ENCODE measurements around the gene RNF39.

RNF39 gene

DNA sequence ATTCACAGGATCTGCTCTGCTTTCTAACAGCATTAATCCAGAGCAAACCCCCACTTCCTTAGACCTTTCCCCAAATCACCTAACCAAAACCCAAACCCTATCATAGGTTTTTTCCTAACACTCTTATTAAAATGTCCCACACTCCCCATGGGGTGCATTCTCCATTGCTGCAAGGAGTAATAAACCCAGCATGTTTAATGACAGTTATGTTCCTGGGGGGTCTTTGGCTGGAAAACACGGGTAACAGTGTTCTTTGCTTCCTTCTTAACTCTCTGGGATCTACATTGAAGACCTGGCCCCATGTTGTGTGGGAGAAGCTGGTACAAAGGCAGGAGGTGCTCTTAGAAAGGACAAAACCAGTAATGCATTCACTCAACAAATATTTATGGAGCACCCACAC is 21.3 kb upstream of the RNF39 start:
- DNase-seq = no peak

DNA sequence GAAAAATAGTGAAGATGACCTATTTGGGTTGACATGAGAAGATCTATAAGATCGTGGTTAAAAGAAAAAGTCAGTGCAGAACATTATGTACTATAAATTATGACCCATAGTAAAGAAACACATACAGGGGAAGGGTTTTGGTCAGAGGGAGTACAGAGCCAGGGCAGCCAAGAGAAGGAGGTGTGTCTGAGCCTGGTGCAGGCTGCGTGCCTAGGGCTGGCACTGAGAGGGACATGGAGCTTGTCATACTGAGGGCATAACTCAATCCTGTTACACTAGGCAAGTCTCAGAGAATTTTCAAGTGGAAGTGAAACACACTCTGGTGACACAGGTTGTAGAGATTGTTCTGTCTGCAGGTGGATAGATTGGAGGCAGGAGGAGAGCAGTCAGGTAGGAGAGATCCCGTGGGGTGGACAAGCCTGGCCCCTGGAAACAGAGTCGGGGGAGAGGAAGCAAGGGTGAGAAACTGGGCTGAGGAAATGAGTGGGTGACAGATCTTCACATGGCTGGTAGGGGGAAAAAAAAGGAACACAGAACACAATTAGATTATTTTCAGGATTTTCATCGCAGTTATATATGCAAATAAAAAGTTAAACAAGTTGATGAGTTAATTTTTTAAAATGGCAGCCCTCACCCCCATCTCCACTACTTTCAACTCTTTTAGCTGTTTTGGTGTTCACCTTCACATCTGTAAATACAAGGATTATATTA is 18.5 kb upstream of the RNF39 start:
- DNase-seq = peak; percentile 30

DNA sequence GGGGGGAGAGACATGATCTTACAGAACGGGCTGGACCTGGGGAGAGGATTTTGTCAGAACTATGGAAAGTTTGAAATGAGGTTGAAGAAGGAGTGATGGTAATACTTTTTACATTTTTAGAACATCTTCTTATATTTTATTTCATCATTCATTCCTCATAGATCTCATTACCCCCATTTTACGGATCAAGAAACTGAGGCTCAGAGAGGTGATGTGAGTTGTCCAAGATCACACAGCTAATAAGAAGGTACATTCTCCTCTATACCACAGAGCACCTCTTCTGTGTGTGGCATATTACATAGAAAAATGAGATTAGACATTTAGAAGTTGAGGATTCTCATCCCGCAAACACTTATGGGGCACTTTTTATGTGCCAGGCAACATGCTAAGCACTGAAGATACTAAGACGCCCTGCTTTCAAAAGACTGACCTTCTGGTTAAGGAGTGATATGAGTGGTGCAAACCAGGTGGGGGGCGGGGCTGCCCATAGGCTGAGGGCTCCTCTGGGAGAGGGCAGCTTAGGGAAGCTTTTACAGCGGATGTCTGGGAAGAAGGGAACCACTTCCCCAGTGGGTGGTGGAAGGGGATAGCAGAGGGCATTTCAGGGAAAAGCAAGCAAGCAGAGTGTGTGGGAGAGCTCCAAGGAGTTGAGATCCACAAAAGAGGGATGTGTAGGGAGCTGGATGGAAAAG is 17.4 kb upstream of the RNF39 start:
- no peak for DNase-seq

DNA sequence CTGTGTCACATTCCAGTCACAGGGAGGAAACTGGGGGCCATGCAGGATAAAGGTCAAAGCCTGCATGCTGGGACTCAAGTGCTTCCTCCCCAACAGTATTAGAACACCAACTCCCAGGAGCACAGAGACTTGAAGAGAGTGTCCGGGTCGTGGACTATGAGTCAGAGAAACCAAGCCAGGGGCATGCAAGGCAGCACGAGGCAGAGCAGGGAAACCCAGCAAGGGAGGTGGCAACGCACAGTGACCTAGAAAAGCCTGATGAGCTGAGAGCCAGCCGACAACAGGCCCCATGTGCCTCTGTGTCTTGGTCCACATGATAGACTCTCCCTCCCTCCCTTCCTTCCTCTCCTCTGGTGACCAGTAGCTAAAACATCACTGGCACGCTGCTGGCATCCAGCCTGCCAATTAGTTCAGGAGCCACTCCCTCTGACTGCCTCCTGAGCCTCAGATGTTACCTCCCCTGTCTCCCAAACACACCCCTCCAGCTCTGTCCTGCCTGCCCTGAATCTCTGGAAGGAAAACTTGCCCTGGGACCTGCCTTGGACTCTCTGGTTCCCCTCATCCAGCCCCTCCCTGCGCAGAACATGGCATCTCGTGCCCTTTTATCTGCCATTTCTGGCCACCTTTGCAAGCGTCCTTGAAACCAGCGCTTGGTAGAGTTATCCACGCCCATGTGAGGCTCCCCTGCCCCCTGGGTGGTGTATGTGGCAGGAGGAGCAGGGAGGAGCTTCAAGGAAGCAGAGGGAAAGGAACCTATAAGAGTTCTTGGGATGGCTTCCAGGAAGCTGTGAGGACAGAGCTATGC is 16.2 kb upstream of the RNF39 start:
- peak; percentile 80 for DNase-seq

DNA sequence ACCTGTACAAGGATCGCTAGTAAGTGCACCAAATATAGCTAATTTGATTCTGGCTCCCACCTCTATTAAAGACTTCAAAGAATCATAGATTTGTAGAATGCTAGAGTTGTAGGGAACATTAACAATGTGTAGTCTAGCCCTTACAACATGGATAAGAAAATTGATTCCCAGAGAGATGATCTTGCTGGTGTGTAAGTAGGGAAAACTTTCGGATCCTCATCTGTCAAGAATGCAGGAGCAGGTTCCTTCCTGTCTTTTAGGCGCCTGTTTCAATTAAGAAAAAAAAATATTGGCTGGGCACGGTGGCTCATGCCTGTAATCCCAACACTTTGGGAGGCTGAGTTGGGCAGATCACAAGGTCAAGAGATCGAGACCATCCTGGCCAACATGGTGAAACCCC is 12.3 kb upstream of the RNF39 start:
- no peak for DNase-seq

DNA sequence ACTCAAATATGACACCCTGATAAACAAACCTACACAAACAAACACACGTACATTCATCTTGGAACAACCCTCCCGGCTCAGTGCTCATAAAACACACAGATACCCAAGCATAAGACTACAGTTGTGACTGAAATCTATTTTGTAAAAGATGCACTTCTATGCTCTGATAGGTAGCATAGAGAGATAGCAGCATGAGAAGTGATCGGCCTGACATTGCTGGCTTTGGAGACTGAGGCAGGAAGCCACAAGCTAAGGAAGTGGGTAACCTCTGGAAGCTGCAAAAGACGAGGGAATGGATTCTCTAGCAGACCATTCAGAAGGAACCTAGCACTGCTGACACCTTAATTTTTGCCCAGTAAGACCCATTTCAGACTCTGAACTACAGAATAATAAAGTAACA is 1.6 kb upstream of the RNF39 start:
- no peak for DNase-seq

DNA sequence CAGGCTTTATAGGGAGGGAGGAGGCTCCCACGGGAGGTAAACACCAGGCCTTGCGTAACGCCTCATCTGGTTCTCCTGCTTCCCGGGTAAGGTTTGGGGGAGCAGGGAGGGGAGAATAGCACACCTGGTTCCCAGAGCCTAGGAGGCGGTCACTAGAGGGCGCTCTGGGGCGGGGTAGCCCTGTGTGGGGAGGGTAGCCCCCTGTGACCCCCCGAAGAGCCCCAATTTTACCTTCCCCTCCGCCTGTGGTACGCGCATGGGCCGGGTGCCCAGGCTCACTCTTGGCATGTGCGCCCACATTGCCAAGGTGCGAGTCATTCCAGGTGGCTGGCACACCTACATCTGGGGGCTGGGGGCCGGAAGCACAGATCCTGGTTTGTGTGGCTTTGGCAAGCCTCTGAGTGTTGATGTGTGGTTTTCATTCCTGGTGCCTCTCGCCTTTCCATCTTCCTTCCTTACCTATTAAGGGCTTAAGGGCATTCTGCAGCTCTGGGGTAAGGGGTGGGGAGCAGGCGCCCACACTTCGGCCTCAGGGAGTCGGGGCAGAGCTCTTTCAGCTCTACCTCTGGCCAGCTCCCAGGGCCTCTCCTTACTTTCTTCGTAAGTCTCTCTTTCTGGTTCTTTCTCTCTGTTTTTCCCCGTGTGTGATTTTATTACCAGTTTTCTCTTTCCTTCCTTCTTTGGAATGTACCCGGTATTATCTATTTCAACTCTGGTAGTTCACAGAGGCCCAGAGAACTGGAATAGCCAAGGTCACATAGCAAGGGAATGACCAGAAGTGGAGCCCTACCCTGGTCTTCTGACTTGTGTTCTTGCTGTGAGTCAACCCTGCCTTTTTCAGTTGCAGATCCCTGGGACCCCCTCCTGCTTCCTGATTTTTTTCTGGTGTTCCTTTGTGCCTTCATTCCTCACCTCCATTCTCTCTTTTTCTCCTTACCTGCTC is 492 bp upstream of the RNF39 start:
- DNase-seq = no peak

DNA sequence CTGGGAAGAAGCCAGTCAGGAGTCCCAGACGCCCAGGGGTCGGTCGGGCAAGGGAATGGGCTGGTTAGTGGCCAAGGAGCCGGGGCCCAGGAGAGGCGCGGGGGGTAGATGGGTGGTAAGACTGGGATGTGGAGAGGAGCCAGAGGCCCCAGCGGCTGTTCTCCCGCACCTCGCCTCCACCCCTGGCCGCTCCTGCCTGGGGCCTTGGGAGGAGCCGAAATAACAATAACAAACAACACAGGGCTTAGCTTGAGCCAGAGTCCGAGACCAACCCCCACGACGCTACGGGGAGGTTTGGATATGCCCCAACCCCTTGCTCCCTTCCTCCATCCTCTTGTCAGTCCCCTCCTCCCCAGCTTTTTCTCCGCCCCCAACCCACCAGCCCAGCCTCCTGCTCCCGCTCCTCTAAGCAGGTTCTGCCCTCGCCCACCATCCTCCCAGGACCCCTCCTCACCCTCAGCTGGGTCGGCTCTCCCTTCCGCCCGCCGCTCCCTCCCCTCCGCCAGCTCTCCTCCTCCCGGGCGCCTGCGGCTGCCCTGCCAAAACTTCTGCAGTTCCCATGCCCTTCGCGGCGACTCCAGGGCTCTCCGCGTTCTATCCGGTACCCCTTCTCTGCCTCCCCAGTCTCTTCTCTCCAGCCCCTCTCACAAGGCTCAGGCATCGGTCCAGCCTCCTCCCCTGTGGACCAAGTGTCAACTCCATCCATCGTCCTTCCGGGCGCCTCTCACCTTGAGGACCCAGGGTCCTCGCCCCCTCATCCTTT is 1.1 kb downstream of the RNF39 start:
- DNase-seq = no peak

DNA sequence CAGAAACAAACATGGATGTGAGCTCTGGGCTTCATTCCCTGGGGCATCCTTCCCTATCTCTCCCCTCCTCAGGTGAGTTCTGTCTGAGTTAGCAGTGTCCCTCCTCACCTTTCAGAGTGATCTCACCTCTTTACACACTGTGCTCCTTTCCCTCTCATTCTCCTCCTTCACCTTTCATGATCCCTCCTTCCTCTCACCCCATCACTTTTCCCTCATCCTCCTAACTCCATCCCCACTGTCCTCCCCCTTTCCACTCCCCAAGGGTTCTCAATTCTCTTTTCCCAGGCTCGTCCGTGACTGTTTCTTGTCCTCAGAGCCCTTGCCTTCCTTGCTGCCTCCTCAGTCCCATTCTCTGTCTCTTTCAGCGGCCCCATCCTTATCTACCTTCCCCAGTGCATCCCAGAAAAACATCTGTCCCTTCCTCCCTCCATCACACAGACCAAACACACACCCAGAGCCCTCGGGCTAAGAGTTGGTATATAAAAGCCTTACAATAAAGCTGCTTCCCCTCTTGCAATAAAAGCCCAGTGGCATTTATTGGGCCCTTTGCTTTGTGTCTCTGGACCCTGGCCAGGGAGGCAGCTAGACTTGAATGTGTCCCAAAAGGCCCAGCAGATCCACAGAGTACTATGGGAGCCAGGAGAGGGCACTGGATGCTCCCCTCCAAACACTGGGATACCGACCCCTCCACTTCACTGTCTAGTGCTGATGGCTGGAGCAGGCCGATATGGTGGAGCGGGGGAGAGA is 1.9 kb downstream of the RNF39 start:
- no peak for DNase-seq

DNA sequence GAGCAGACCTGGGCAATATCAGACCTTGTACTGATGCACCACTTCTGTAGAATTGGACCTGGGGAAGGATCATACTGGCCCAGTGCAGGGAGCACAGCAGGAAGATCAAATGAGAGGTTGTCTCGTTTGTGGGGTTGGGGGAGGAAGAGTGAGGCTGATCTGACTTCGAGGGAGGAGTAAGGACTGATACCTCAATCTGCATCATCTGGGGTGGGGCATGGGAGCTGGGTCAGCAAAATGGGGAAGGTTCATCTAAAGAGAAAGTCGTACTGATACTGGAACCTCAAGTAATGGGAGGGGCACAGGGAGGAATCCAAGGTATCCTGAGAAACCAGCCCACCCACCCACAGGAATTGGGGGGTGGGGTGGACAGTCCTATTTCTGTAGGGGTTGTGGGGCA is 3.7 kb downstream of the RNF39 start:
- DNase-seq = no peak

DNA sequence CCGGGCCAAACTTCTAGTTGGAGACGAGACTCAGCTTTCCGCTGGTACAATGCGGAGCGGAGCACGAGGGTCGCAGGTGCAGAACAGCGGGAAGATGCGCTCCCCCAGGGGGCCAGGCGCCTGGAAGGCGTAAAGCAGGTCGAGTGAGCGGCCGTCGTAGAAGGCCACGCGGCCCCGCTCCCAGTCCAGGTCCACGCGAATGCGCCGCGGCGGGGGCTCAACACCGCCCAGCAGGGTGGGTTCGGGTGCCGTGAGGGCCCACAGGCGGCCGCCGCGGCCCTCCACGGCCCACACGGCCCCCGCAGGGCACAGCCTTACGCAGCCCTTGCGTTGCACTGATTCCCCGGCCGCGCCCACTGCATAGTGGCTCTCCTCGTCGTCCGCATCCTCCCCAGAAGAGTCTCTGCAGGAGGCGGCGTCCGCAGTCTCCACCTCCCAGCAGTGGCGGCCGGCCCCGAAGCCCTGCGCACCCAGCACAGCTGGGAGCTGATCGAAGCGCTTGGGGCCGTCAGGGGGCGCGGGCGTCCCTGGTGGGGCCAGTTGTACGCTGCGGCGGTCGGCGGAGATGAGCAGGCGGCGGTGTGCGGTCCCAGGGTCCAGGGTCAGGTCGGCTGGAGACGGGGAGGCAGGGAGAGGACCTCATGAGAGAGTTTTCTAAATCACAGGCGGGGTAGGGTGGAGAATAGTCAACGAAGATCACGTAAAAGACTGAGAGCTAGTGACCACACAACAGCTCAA is 4.3 kb downstream of the RNF39 start:
- no peak for DNase-seq

DNA sequence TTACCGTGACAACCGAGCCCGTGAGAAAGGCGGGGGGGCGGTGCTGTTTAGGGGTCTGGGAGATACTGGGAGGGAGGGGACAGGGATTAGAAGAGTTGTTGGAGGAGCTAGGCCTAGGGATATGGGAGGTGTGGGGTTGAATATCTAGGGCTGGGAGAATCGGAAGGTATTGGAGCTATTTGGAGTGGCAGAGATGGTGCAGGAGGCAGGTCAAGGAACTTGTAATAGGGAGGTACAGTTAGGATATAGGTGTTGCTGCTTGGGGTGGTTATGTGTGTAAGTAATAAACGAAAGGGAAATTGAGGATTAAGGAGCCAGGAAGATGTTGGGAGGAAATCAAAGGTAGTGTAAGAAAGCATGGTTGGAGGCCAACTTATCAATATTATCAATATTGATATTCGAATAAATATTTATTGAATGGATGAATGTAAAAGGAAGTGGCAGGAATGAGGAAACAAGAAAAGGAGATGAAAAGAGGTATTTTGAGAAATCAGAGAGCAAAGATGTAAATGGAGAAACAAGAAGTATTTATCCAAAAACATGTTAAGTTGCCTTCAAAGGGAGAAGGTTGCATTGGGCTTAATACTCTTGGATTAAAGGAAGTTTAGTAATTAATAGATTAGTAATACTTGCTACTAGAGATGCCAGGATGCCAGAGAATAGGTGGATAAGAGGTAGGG is 8.0 kb downstream of the RNF39 start:
- DNase-seq = no peak

DNA sequence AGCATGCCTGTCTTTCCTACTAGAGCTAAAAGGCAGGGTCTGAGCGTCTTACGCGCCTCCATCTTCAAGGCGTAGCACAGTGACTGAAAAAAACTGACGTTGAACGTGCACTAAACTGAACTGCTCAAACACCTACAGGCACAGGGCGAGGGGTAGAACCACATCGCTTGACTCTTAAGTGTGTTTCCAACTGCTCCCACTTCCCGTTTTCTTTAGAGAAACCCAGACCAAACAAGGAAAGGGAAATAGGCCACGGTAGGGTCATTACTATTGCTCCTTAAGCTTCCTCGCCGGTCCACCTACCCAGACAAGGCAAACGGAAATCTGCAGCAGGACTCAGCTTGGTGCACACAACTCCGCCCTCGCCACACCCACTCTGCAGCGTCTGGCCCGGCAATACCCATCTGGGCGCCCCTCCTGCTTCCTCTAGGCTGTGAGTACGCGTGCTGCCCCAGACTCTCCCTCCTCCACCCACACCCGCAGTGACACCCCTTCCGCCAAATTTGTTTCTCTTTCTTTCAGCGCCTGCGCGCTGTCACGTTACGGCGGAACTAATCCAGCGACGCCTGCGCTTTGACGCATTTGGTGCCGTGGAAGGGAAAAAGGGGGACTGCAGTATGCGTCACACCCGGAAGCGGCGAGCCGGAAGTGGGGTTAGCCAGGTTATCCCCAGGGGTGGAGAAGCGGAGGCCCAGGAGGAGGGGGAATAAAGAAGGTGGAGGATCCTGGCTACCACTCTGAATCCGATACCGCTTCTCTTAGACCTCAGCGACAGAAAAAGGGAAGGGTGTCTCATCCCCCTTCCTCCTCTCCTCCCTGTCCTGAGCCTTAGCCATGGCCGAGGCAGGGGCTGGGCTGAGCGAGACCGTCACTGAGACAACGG is 8.8 kb downstream of the RNF39 start, which contains the start of gene PPP1R11:
Gene PPP1R11, plus strand, starts transcription at position 622 of the 883 bp plus-strand sequence. Its CDS starts 213 bp downstream, at position 835.
- DNase-seq = peak; percentile 99

DNA sequence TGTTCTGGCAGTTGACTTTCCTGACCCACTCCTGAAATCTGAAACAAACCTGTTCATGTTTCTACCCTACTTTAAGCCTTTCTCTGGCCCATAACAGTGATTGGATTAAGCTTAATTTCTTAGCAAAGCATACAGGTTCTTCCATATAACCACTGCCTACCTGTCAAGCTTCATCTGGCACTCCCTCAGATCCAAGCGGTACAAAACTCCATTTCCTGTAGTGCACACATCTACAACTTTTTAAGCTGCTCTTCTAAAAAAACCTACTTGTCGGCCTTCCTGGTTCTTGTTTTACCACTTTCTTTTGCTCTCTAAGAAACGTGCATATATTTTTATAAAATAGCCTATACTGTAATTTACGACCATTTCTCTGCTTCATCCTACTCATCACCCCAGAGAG is 9.5 kb downstream of the RNF39 start:
- no peak for DNase-seq

DNA sequence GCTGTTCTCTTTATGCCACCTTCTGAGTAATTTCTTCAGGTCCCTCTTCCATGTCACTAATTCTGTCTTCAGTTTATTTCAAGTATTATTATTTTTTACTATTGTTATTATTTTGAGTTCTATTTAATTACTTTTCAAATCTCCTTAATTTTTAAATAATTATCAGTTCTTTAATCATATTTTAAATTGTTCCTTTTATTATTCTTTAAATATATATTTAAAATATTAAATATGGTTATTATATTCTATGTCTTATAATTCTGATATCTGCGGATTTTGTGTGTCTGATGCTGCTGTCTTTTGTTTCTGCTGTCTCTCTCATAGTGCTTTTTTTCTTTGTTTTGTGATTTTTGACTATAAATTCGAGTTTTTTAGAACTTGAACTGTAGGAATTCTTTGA is 12.3 kb downstream of the RNF39 start:
- no peak for DNase-seq

DNA sequence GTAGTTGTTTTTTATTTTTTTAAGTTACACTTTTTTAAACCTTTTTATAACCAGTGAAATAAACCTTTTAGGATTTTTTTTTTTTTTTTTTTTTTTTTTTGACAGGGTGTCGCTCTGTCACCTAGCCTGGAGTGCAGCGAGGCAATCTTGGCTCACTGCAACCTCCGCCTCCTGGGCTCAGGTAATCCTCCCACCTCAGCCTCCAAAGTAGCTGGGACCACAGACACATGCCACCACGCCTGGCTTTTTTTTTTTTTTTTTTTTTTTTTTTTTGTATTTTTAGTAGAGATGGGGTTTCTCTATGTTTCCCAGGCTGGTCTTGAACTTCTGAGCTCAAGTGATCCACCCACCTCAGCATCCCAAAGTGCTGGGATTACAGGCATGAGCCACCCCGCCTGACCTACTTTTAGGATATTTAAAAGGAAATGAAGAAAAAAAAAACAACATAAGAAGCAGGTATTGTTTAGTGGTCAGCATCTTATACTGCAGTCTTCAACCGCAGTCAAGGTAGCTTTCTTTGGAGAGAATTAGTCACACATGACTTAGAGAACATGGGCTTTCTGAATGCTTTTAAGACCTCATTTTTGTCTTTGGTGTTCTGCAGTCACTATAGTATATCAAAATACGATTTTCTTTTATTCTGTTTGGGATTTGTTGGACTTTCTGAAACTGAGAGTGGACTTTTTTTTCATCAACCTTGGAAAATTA is 12.9 kb downstream of the RNF39 start:
- DNase-seq = no peak

DNA sequence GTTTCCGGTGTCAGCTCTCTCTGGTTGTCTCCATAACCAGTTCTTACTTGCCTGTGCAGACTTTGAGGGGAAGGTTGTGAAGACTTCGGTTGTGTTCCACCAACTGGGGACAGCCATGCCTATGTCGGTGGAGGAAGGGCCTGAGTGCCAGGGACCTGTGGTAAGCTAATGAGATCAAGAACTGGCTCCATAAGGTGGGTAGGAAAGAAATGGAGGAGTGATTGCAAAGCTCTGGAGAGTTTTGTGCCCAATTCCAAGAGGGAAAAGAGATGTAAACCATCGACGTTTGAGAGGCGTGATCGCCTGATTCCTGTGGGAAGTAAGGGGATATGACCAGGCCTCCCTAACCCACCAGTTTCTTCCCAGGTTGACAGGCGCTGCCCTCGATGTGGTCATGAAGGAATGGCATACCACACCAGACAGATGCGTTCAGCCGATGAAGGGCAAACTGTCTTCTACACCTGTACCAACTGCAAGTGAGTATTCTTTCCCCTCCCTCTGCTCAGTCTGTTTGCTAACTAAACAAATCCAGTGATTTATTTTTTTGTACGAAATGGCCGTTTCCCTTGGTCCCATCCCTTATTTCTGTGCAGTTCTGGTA is 13.6 kb downstream of the RNF39 start:
- no peak for DNase-seq
